ENCODE results near the gene TBC1D21.

DNA sequence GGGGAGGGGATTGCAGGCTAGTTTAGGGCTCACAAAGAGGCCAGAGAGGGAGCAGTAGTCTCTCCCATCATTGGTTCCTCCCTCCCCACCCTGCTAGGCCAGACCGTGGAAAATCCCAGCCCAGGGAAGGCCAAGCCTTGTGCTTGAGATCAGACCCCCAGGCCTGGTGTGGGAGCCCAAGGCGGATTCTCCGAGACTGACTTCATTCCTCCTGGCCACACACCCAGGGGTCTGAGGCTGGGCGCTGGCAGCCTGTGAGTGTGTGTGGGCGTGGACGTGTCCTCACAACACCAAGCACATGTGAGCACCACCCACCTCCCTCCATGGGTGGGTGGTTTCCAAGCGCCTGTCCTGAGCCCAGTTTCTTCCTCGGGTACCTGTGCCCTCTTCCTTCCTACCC is 57.0 kb downstream of the TBC1D21 start:
- TF ChIP-seq CTCF (conservative IDR thresholded peaks at IDR 0.05): no peak
- TF ChIP-seq ZFX (IDR thresholded peaks at IDR 0.05): no peak

Measured in C4-2B (cell line).